Neural cell (in vitro differentiated cells): ENCODE measurements around the gene SLC25A11. TPM values are rescaled to one million over a fixed set of nuclear protein-coding genes. Genes with fewer than 3 reads are reported as not detected.
"Not testable (repeated sequence)": the region's sequence is repeated elsewhere in the genome, so short reads cannot be mapped to it uniquely, and the experiment has no call there.

Source experiments
- H2AFZ ChIP-seq: fragments of 200-600, 300-800 bp; sonication (generic), shearing (Covaris generic); 2 replicates; pipeline ENCODE4 v1.6.0; 2014; ENCODE audit warnings: low read depth, mild to moderate bottlenecking, antibody characterized with exemption, low read length, moderate library complexity
- H3F3A ChIP-seq: fragments of 200-600 bp; shearing (Covaris generic); 2 replicates; pipeline ENCODE4 v1.6.1; 2016; ENCODE audit warnings: mild to moderate bottlenecking, moderate library complexity, mixed read lengths, antibody characterized with exemption, low read length; ENCODE audit not compliant: insufficient read depth, poor library complexity, severe bottlenecking
- H3K27ac ChIP-seq: fragments of 200-600, 300-800 bp; sonication (generic), shearing (Covaris generic); 2 replicates; pipeline ENCODE4 v1.5.1; 2014; ENCODE audit warnings: mild to moderate bottlenecking, low read length, moderate library complexity
- H3K27me3 ChIP-seq: fragments of 300-800, 200-600 bp; sonication (generic), shearing (Covaris generic); 2 replicates; pipeline ENCODE4 v1.6.0; 2014; ENCODE audit warnings: mild to moderate bottlenecking, low read depth, low read length, moderate library complexity; ENCODE audit not compliant: insufficient read depth
- H3K36me3 ChIP-seq: fragments of 300-800, 200-600 bp; sonication (generic), shearing (Covaris generic); 2 replicates; pipeline ENCODE4 v1.5.1; 2014; ENCODE audit warnings: mild to moderate bottlenecking, antibody characterized with exemption, low read length, moderate library complexity; ENCODE audit not compliant: insufficient read depth
- H3K4me2 ChIP-seq: fragments of 300-800, 200-600 bp; sonication (generic), shearing (Covaris generic); 2 replicates; pipeline ENCODE4 v1.6.0; 2014; ENCODE audit warnings: mild to moderate bottlenecking, low read length
- H3K4me3 ChIP-seq: fragments of 300-800, 200-600 bp; sonication (generic), shearing (Covaris generic); 2 replicates; pipeline ENCODE4 v1.5.1; 2014; ENCODE audit warnings: mild to moderate bottlenecking, low read length, moderate library complexity
- H3K79me2 ChIP-seq: fragments of 200-600 bp; shearing (Covaris generic); replicated peaks from 2 replicates; pipeline ENCODE4 v1.6.0; 2014; ENCODE audit warnings: mild to moderate bottlenecking, low read length, moderate library complexity; ENCODE audit not compliant: insufficient read depth
- H3K9ac ChIP-seq: fragments of 300-800, 200-600 bp; sonication (generic), shearing (Covaris generic); 2 replicates; pipeline ENCODE4 v1.6.1; 2016; ENCODE audit warnings: mild to moderate bottlenecking, low read length, mixed read lengths
- H3K9me2 ChIP-seq: fragments of 200-600 bp; shearing (Covaris generic); 2 replicates; pipeline ENCODE4 v1.6.1; 2016; ENCODE audit warnings: mild to moderate bottlenecking, low read length, mixed read lengths; ENCODE audit not compliant: insufficient read depth
- H3K9me3 ChIP-seq: fragments of 200-600, 300-800 bp; sonication (generic), shearing (Covaris generic); 2 replicates; pipeline ENCODE4 v1.6.1; 2016; ENCODE audit warnings: mild to moderate bottlenecking, mixed run types, low read length, moderate library complexity, mixed read lengths
- H4K20me1 ChIP-seq: fragments of 200-600 bp; shearing (Covaris generic); 2 replicates; pipeline ENCODE4 v1.6.1; 2016; ENCODE audit warnings: mild to moderate bottlenecking, mixed run types; ENCODE audit not compliant: insufficient read depth
- CTCF ChIP-seq: fragments of 450-650 bp; IDR thresholded peaks from 2 replicates; pipeline ENCODE4 v1.5.1; 2014; ENCODE audit warnings: antibody characterized with exemption, mild to moderate bottlenecking, moderate library complexity; ENCODE audit not compliant: poor library complexity, severe bottlenecking
- EP300 ChIP-seq: fragments of 450-650 bp; conservative IDR thresholded peaks from 2 replicates; pipeline ENCODE4 v1.6.1; 2014; ENCODE audit warnings: antibody characterized with exemption, mild to moderate bottlenecking, moderate library complexity; ENCODE audit not compliant: poor library complexity, severe bottlenecking
- EZH2 ChIP-seq: fragments of 200-600, 300-800 bp; shearing (Covaris generic), sonication (generic); IDR thresholded peaks from 2 replicates; pipeline ENCODE4 v1.6.1; 2014; ENCODE audit warnings: antibody characterized with exemption, low read length, borderline replicate concordance, mild to moderate bottlenecking; ENCODE audit not compliant: insufficient read depth, poor library complexity, severe bottlenecking
- MXI1 ChIP-seq: fragments of 450-650 bp; conservative IDR thresholded peaks from 2 replicates; pipeline ENCODE4 v1.6.1; 2014; ENCODE audit warnings: antibody characterized with exemption, mild to moderate bottlenecking; ENCODE audit not compliant: poor library complexity, severe bottlenecking
- POLR2AphosphoS5 ChIP-seq: IDR thresholded peaks from 2 replicates; pipeline ENCODE4 v1.6.1; 2012
- RAD21 ChIP-seq: fragments of 450-650 bp; conservative IDR thresholded peaks from 2 replicates; pipeline ENCODE4 v1.6.1; 2014; ENCODE audit warnings: antibody characterized with exemption, mild to moderate bottlenecking, moderate library complexity
- REST ChIP-seq: IDR thresholded peaks from 2 replicates; pipeline ENCODE4 v1.6.1; 2012; ENCODE audit warnings: borderline replicate concordance
- SMC3 ChIP-seq: fragments of 450-650 bp; conservative IDR thresholded peaks from 2 replicates; pipeline ENCODE4 v1.6.1; 2014; ENCODE audit warnings: antibody characterized with exemption, mild to moderate bottlenecking, moderate library complexity; ENCODE audit not compliant: poor library complexity
- TAF1 ChIP-seq: IDR thresholded peaks from 2 replicates; pipeline ENCODE4 v1.6.1; 2012; ENCODE audit warnings: low read depth
- polyA plus RNA-seq: library from polyadenylated mRNA; depleted of rRNA; stranded (reverse); fragments of >200 nt; gene quantifications from 2 replicates; pipeline ENCODE4 v1.2.3, GENCODE V29; 2014

The SLC25A11 gene
- polyA plus RNA-seq, 1 donor from 2014 or later, result 172 TPM

GRCh38 chr17:4928881-4929280, 11.0 kb downstream of the SLC25A11 start:
- Histone ChIP-seq H3K27ac (no peak overlapping the region), H3K9ac (no peak overlapping the region), H3K36me3 (no peaks in the 10 kb centered on the region), H3F3A (no peaks in the 10 kb centered on the region), H3K9me2 (no peaks in the 10 kb centered on the region), H3K9me3 (no peaks in the 10 kb centered on the region), H2AFZ (no peak overlapping the region), H4K20me1 (no peaks in the 10 kb centered on the region), H3K4me2 (no peak overlapping the region), H3K4me3 (no peak overlapping the region), H3K79me2 (no peaks in the 10 kb centered on the region), H3K27me3 (no peaks in the 10 kb centered on the region)
- TF ChIP-seq POLR2AphosphoS5 (no peak), CTCF (no peak), MXI1 (no peak), RAD21 (no peak), EZH2 (no peak), EP300 (no peak)

GRCh38 chr17:4926577-4927335, 13.1 kb downstream of the SLC25A11 start:
- H3K27me3 ChIP-seq, H3F3A ChIP-seq: not testable (repeated sequence)

GRCh38 chr17:4921320-4921719, 18.5 kb downstream of the SLC25A11 start:
- Histone ChIP-seq H3K9me3 (no peaks in the 10 kb centered on the region), H3K27me3 (no peaks in the 10 kb centered on the region), H3K9ac (no peak overlapping the region), H3K9me2 (no peaks in the 10 kb centered on the region), H2AFZ (no peak overlapping the region), H4K20me1 (no peaks in the 10 kb centered on the region), H3F3A (no peaks in the 10 kb centered on the region), H3K79me2 (no peaks in the 10 kb centered on the region), H3K4me2 (no peak overlapping the region), H3K27ac (no peak overlapping the region), H3K4me3 (no peak overlapping the region), H3K36me3 (no peaks in the 10 kb centered on the region)
- no peak for TF ChIP-seq MXI1
- no peak for TF ChIP-seq REST
- no peak for TF ChIP-seq EP300
- no peak for TF ChIP-seq TAF1
- no peak for TF ChIP-seq SMC3
- TF ChIP-seq RAD21, result no peak
- no peak for TF ChIP-seq EZH2
- TF ChIP-seq CTCF, result no peak
- no peak for TF ChIP-seq POLR2AphosphoS5

More at GRCh38 chr17:4926577-4927335, 13.1 kb downstream of the SLC25A11 start:
- not testable (repeated sequence) for H3K9ac ChIP-seq, H3K9me2 ChIP-seq, H3K9me3 ChIP-seq, H3K4me3 ChIP-seq, H3K4me2 ChIP-seq, H3K36me3 ChIP-seq, H2AFZ ChIP-seq, H3K27ac ChIP-seq, H4K20me1 ChIP-seq, H3K79me2 ChIP-seq
